ENCODE measurements around the gene PRSS56.

- no peak for TF ChIP-seq EZH2 (IDR thresholded peaks at IDR 0.05; ENCODE audit: low read length, missing control alignments)
- TF ChIP-seq, protein P1, sequence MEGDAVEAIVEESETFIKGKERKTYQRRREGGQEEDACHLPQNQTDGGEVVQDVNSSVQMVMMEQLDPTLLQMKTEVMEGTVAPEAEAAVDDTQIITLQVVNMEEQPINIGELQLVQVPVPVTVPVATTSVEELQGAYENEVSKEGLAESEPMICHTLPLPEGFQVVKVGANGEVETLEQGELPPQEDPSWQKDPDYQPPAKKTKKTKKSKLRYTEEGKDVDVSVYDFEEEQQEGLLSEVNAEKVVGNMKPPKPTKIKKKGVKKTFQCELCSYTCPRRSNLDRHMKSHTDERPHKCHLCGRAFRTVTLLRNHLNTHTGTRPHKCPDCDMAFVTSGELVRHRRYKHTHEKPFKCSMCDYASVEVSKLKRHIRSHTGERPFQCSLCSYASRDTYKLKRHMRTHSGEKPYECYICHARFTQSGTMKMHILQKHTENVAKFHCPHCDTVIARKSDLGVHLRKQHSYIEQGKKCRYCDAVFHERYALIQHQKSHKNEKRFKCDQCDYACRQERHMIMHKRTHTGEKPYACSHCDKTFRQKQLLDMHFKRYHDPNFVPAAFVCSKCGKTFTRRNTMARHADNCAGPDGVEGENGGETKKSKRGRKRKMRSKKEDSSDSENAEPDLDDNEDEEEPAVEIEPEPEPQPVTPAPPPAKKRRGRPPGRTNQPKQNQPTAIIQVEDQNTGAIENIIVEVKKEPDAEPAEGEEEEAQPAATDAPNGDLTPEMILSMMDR (conservative IDR thresholded peaks at IDR 0.05 in 1 of 2, IDR thresholded peaks at IDR 0.05 in 1 of 2; ENCODE audit: low read depth in 1 of 2, low read length in 2 of 2) = no peak
Observed at GRCh38 chr2:232511336-232511890, 8.8 kb upstream of the PRSS56 start.

All from fibroblast of lung (primary cell).